HFF-Myc (cell line): ENCODE data around the gene STARD8.
A peak's percentile ranks its signal among the peaks of the same experiment; 100 is the strongest.

Source experiments
- DNase-seq: peaks from one replicate; pipeline ENCODE4 v3.0.0-alpha.2; 2011; ENCODE audit warnings: low read depth; ENCODE audit errors: extremely low read depth
- H3K4me3 ChIP-seq: replicated peaks from 2 replicates; pipeline ENCODE4 v1.5.1; 2011; ENCODE audit warnings: low read depth, mild to moderate bottlenecking, control low read depth, low read length
- CTCF ChIP-seq: IDR thresholded peaks from 2 replicates; pipeline ENCODE4 v1.5.1; 2012; ENCODE audit warnings: mild to moderate bottlenecking, low read depth, low read length, control low read depth; ENCODE audit errors: missing control alignments

Gene STARD8

GRCh38 chrX:68703846-68704245 lies 56.4 kb downstream of the STARD8 start:
- DNase-seq: no peak
- no peak overlapping the region for H3K4me3 ChIP-seq
- TF ChIP-seq CTCF: no peak

GRCh38 chrX:68705986-68706385 lies 58.5 kb downstream of the STARD8 start:
- no peak for DNase-seq
- no peak for TF ChIP-seq CTCF
- H3K4me3 ChIP-seq: no peak overlapping the region

- H3K4me3 ChIP-seq: no peak overlapping the region
- no peak for DNase-seq
Observed at GRCh38 chrX:68708503-68709290, 61.2 kb downstream of the STARD8 start.

GRCh38 chrX:68710870-68711576 lies 63.6 kb downstream of the STARD8 start:
- peak; percentile 48 for TF ChIP-seq CTCF
- H3K4me3 ChIP-seq: no peak overlapping the region
- no peak for DNase-seq

More at GRCh38 chrX:68708503-68709290, 61.2 kb downstream of the STARD8 start:
- TF ChIP-seq CTCF: no peak

GRCh38 chrX:68711845-68712244 lies 64.4 kb downstream of the STARD8 start:
- no peak for TF ChIP-seq CTCF
- no peak overlapping the region for H3K4me3 ChIP-seq
- no peak for DNase-seq

GRCh38 chrX:68714856-68715255 lies 67.4 kb downstream of the STARD8 start:
- H3K4me3 ChIP-seq: no peak overlapping the region
- no peak for TF ChIP-seq CTCF
- no peak for DNase-seq
